Keratinocyte (primary cell): Measurements from ENCODE around the gene FSTL5.

Experiments
- EZH2 ChIP-seq: IDR thresholded peaks from one replicate; pipeline ENCODE4 v1.6.1; 2012; ENCODE audit warnings: inconsistent platforms, mild to moderate bottlenecking, low read length, moderate library complexity
- TF ChIP-seq, protein P1 (sequence below), 3 experiments: IDR thresholded peaks in 1 of 3; conservative IDR thresholded peaks in 1 of 3; optimal IDR thresholded peaks in 1 of 3; 2 replicates in 2 of 3; 3 replicates in 1 of 3; pipeline versions ENCODE3 to v1.5.1; 2011; ENCODE audit warnings: low read length in 3 of 3, mild to moderate bottlenecking in 3 of 3, moderate library complexity in 2 of 3, control low read depth in 1 of 3, inconsistent platforms in 1 of 3; ENCODE audit not compliant: insufficient read depth in 2 of 3; ENCODE audit errors: extremely low read depth in 1 of 3

- TF ChIP-seq, protein P1, sequence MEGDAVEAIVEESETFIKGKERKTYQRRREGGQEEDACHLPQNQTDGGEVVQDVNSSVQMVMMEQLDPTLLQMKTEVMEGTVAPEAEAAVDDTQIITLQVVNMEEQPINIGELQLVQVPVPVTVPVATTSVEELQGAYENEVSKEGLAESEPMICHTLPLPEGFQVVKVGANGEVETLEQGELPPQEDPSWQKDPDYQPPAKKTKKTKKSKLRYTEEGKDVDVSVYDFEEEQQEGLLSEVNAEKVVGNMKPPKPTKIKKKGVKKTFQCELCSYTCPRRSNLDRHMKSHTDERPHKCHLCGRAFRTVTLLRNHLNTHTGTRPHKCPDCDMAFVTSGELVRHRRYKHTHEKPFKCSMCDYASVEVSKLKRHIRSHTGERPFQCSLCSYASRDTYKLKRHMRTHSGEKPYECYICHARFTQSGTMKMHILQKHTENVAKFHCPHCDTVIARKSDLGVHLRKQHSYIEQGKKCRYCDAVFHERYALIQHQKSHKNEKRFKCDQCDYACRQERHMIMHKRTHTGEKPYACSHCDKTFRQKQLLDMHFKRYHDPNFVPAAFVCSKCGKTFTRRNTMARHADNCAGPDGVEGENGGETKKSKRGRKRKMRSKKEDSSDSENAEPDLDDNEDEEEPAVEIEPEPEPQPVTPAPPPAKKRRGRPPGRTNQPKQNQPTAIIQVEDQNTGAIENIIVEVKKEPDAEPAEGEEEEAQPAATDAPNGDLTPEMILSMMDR (optimal IDR thresholded peaks at IDR 0.05 in 1 of 3, IDR thresholded peaks at IDR 0.05 in 1 of 3, conservative IDR thresholded peaks at IDR 0.05 in 1 of 3; ENCODE audit: extremely low read depth in 1 of 3, insufficient read depth in 2 of 3, low read length in 3 of 3), result no peak
- no peak for TF ChIP-seq EZH2
These were observed 799.1 kb downstream of the FSTL5 start for GRCh38 chr4:161364681-161365080.
